HFF-Myc (cell line): Measurements from ENCODE around the gene PROSER3.

Source experiments
- DNase-seq: peaks from one replicate; pipeline ENCODE4 v3.0.0-alpha.2; 2011; ENCODE audit warnings: low read depth; ENCODE audit errors: extremely low read depth
- H3K4me3 ChIP-seq: replicated peaks from 2 replicates; pipeline ENCODE4 v1.5.1; 2011; ENCODE audit warnings: low read depth, mild to moderate bottlenecking, control low read depth, low read length
- TF ChIP-seq, protein P1 (sequence below): IDR thresholded peaks from 2 replicates; pipeline ENCODE4 v1.5.1; 2012; ENCODE audit warnings: mild to moderate bottlenecking, low read depth, low read length, control low read depth; ENCODE audit errors: missing control alignments

PROSER3 gene

GRCh38 chr19:35775298-35776101 lies 17.5 kb downstream of the PROSER3 start, which contains the start of gene ARHGAP33:
Gene ARHGAP33 (plus strand): TSS chr19:35775564. CDS start chr19:35775659, 95 bp downstream.
- TF ChIP-seq, protein P1, sequence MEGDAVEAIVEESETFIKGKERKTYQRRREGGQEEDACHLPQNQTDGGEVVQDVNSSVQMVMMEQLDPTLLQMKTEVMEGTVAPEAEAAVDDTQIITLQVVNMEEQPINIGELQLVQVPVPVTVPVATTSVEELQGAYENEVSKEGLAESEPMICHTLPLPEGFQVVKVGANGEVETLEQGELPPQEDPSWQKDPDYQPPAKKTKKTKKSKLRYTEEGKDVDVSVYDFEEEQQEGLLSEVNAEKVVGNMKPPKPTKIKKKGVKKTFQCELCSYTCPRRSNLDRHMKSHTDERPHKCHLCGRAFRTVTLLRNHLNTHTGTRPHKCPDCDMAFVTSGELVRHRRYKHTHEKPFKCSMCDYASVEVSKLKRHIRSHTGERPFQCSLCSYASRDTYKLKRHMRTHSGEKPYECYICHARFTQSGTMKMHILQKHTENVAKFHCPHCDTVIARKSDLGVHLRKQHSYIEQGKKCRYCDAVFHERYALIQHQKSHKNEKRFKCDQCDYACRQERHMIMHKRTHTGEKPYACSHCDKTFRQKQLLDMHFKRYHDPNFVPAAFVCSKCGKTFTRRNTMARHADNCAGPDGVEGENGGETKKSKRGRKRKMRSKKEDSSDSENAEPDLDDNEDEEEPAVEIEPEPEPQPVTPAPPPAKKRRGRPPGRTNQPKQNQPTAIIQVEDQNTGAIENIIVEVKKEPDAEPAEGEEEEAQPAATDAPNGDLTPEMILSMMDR, result no peak
- H3K4me3 ChIP-seq, result peak within 1 kb of the TSS; percentile 49
- peak; percentile 88 for DNase-seq

- no peak for DNase-seq
- peak overlapping the region; percentile 49 for H3K4me3 ChIP-seq
- TF ChIP-seq, protein P1, result no peak
Measured at GRCh38 chr19:35776102-35776788, 18.3 kb downstream of the PROSER3 start.

GRCh38 chr19:35777086-35777841 lies 19.3 kb downstream of the PROSER3 start:
- TF ChIP-seq, protein P1, result no peak
- no peak for DNase-seq
- H3K4me3 ChIP-seq, result no peak overlapping the region

DNA sequence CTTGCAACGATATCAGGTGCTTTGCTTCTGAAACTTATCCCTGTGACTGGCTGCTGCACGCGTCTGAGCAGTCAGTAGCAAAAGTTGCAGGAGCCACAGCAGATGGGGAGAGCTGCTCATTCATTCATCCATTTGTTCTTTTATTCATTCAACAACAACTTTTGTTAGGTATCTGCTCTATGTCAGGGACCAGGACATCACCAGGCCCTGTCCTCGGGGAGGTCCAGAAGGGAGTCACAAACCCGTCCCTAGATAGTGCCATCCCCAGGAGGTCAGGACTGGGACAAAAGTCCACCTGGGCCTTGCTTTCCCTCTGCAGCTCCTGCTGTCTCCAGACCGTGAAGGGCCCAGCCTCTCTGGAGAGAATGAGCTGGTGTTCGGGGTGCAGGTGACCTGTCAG lies 20.0 kb downstream of the PROSER3 start:
- DNase-seq, result no peak
- no peak overlapping the region for H3K4me3 ChIP-seq
- TF ChIP-seq, protein P1, result no peak

DNA sequence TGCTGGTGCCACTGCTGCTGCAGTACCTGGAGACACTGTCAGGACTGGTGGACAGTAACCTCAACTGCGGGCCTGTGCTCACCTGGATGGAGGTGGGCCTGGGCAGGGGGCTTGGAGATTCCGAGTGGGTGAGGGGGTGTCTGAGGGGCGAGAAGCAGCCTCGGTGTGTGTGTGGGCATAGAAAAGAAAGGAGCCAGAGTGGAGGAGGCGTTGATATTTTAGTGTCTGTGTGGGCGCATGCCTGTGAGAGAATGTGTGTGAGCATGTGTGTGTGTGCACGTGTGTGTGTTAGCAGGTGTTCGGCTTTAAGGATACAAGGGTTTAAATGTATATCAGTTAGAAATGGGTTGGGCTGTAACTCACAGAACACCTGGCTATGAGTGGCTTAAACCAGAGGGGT lies 21.1 kb downstream of the PROSER3 start:
- DNase-seq, result no peak
- H3K4me3 ChIP-seq, result no peak overlapping the region
- TF ChIP-seq, protein P1, result no peak

GRCh38 chr19:35780058-35780457 lies 22.1 kb downstream of the PROSER3 start:
- TF ChIP-seq, protein P1, result no peak
- no peak for DNase-seq
- no peak overlapping the region for H3K4me3 ChIP-seq
